Fibroblast of lung (primary cell): ENCODE measurements around the gene POFUT1. TPM values are rescaled to one million over a fixed set of nuclear protein-coding genes. Genes with fewer than 3 reads are reported as not detected.

ENCODE experiments used
- DNase-seq, 2 donors: peaks; one replicate each; pipeline versions ENCODE4 v3.0.0 to v3.0.0-alpha.2; 2010; ENCODE audit warnings: low read depth in 2 of 2
- H2AFZ ChIP-seq: 2 replicates; pipeline ENCODE4 v1.5.1; 2012; ENCODE audit warnings: low read length, control low read depth, inconsistent platforms
- H3K27ac ChIP-seq: 2 replicates; pipeline ENCODE4 v1.5.1; 2011; ENCODE audit warnings: low read length, control low read depth; ENCODE audit not compliant: insufficient read depth
- H3K27me3 ChIP-seq: 2 replicates; pipeline ENCODE4 v1.5.1; 2011; ENCODE audit warnings: mild to moderate bottlenecking, low read length; ENCODE audit not compliant: control insufficient read depth, insufficient read depth
- H3K36me3 ChIP-seq: 2 replicates; pipeline ENCODE4 v1.5.1; 2011; ENCODE audit warnings: low read length; ENCODE audit not compliant: control insufficient read depth, insufficient read depth
- H3K4me1 ChIP-seq: 2 replicates; pipeline ENCODE4 v1.5.1; 2011; ENCODE audit warnings: low read length; ENCODE audit not compliant: control insufficient read depth, insufficient read depth; ENCODE audit errors: extremely low read depth
- H3K4me2 ChIP-seq: 2 replicates; pipeline ENCODE4 v1.5.1; 2011; ENCODE audit warnings: low read length, control low read depth; ENCODE audit not compliant: insufficient read depth; ENCODE audit errors: extremely low read depth
- H3K4me3 ChIP-seq, 4 experiments: fragments of 200-600 bp in 1 of 4; sonication (generic) in 1 of 4; replicated peaks in 1 of 4; 2 replicates each; pipeline ENCODE4 v1.5.1; 2011 to 2016; ENCODE audit warnings: low read length in 4 of 4, low read depth in 3 of 4, mild to moderate bottlenecking in 3 of 4, control low read depth in 2 of 4, inconsistent platforms in 1 of 4, mixed read lengths in 1 of 4; ENCODE audit not compliant: insufficient read depth in 1 of 4; ENCODE audit errors: control extremely low read depth in 1 of 4
- H3K79me2 ChIP-seq: 2 replicates; pipeline ENCODE4 v1.5.1; 2012; ENCODE audit warnings: mild to moderate bottlenecking, low read length, inconsistent platforms; ENCODE audit not compliant: control insufficient read depth, insufficient read depth
- H3K9ac ChIP-seq: 2 replicates; pipeline ENCODE4 v1.5.1; 2011; ENCODE audit warnings: mild to moderate bottlenecking, low read length, control low read depth; ENCODE audit not compliant: insufficient read depth
- H3K9me3 ChIP-seq: 2 replicates; pipeline ENCODE4 v1.5.1; 2012; ENCODE audit warnings: low read depth, low read length; ENCODE audit not compliant: control insufficient read depth, insufficient read depth
- H4K20me1 ChIP-seq: 2 replicates; pipeline ENCODE4 v1.5.1; 2011; ENCODE audit warnings: low read length; ENCODE audit not compliant: control insufficient read depth, insufficient read depth; ENCODE audit errors: extremely low read depth
- EZH2 ChIP-seq: IDR thresholded peaks from 2 replicates; pipeline ENCODE4 v1.5.1; 2012; ENCODE audit warnings: low read length, control low read depth, mild to moderate bottlenecking; ENCODE audit errors: missing control alignments
- polyA plus RNA-seq, 2 donors: library from polyadenylated mRNA; depleted of rRNA in 1 of 2; stranded (reverse) in 1 of 2; unstranded in 1 of 2; fragments of >200 nt; gene quantifications; 2 replicates each; pipeline ENCODE4 v1.2.1, GENCODE V29; 2011 to 2012; ENCODE audit warnings: missing spikeins in 1 of 2
- total RNA-seq: library from RNA; depleted of rRNA; stranded (reverse); fragments of >200 nt; gene quantifications from 2 replicates; pipeline ENCODE4 v1.2.1, GENCODE V29; 2014
- TF ChIP-seq, protein P1 (sequence below), 2 donors: IDR thresholded peaks in 1 of 2; conservative IDR thresholded peaks in 1 of 2; 1 replicate in 1 of 2; 2 replicates in 1 of 2; pipeline ENCODE4 v1.5.1; 2011 to 2012; ENCODE audit warnings: low read length in 2 of 2, control low read depth in 1 of 2, inconsistent platforms in 1 of 2, low read depth in 1 of 2, mild to moderate bottlenecking in 1 of 2

The POFUT1 gene
- total and polyA plus RNA-seq, 2 donors (not counting 1 experiment from before 2014, with no cell fraction given) = 32.4 to 41.0 TPM

DNA sequence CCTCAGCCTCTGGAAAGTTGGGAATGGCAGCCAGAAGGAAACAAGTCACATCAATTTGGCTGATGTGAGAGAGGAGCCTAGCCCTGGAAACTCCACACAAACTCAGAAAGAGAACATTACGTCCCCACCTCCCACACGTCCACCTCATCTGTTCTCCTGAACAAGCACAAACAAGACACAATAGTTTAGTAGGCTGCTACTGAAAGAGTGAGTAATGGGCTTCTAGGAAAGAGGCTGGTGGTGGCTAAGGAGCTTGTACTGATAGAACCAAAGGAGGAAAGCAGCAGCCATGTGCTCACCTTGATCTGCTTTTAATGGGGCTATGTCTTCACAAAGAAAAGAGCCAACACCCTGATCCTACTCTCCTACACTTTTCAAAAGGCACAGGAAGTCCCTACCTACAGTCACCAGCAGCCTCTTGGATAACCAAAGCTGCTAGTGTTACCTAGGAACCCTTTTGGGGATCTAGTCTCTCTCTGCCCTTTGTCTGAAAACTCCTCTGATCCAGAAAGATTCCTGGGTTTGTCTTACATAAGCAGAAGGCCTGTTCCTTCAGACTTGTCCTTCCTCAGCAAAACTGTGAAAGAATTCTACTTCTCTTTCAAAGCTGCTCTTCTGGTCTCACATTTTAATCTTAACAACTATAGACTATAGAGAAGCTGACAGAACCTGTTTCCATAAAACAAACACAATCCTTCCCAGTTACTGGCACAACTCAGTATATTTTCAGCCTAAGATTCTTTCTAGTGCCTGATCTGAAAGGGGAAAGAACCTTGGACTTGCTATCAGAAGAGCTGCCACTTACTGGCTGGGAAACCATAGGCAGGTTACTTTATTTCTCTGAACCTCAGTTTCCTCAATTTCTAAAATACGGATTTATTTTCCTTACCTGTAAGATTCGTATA, 3.2 kb upstream of the POFUT1 start:
- H3K36me3 ChIP-seq = peaks cover 6% of the 10 kb centered on the region
- no peak overlapping the region for H3K9ac ChIP-seq
- no peak overlapping the region for H3K4me2 ChIP-seq
- no peaks in the 10 kb centered on the region for H3K27me3 ChIP-seq
- peak in 1 of 2 donors; percentile 22 for DNase-seq
- peaks cover 72% of the 10 kb centered on the region for H3K79me2 ChIP-seq
- no peak overlapping the region for H2AFZ ChIP-seq
- TF ChIP-seq EZH2 = no peak
- TF ChIP-seq, protein P1, sequence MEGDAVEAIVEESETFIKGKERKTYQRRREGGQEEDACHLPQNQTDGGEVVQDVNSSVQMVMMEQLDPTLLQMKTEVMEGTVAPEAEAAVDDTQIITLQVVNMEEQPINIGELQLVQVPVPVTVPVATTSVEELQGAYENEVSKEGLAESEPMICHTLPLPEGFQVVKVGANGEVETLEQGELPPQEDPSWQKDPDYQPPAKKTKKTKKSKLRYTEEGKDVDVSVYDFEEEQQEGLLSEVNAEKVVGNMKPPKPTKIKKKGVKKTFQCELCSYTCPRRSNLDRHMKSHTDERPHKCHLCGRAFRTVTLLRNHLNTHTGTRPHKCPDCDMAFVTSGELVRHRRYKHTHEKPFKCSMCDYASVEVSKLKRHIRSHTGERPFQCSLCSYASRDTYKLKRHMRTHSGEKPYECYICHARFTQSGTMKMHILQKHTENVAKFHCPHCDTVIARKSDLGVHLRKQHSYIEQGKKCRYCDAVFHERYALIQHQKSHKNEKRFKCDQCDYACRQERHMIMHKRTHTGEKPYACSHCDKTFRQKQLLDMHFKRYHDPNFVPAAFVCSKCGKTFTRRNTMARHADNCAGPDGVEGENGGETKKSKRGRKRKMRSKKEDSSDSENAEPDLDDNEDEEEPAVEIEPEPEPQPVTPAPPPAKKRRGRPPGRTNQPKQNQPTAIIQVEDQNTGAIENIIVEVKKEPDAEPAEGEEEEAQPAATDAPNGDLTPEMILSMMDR (conservative IDR thresholded peaks at IDR 0.05 in 1 of 2, IDR thresholded peaks at IDR 0.05 in 1 of 2; ENCODE audit: low read depth in 1 of 2, low read length in 2 of 2) = no peak
- H3K4me3 ChIP-seq = peak overlapping the region in 1 of 4 experiments; percentile 8
- no peaks in the 10 kb centered on the region for H3K9me3 ChIP-seq
- H3K27ac ChIP-seq = no peak overlapping the region
- H3K4me1 ChIP-seq = peaks cover 9% of the 10 kb centered on the region
- H4K20me1 ChIP-seq = no peaks in the 10 kb centered on the region

DNA sequence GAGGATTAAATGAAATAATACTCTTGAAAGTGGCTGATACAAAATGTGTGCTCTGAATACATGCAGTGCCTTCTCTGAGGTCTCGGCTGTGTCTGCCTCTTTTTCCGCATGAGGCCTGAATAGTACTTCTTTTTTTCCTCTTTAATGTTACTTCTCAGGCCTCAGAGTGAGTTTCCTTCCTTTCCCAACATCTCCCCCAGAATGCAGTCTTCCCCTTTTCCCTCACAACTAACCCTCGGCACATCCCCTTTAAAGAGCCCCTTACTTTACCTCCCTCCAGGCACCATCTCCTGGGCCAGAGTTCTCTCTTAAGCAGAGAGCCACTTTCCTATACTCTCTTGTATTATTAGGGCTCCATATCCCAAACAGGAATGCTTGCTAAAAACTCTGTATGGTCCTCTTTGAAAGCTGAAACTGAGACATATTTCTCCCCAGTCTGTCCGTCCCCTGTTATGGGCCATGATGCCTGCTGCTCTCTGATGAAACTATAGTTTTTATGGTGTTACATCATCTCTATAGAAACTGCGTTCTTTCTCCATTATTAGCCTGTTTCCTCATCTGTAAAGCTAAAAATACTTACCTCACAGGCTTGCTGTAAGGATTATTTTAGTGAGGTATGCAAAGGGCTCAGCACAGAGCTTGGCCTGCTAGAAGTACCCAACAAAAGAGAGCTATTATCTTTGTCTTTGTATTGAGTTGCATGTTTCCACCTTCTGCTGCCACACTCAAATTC, 2.4 kb upstream of the POFUT1 start:
- H3K4me3 ChIP-seq = peak overlapping the region in 2 of 4 experiments; percentile 92 to 95
- H3K9me3 ChIP-seq = no peaks in the 10 kb centered on the region
- peaks cover 9% of the 10 kb centered on the region for H3K4me1 ChIP-seq
- H3K4me2 ChIP-seq = peak overlapping the region; percentile 8
- peak in 1 of 2 donors; percentile 38 for DNase-seq
- H3K79me2 ChIP-seq = peaks cover 77% of the 10 kb centered on the region
- H2AFZ ChIP-seq = no peak overlapping the region
- TF ChIP-seq, protein P1 (conservative IDR thresholded peaks at IDR 0.05 in 1 of 2, IDR thresholded peaks at IDR 0.05 in 1 of 2; ENCODE audit: low read depth in 1 of 2, low read length in 2 of 2) = no peak
- H4K20me1 ChIP-seq = no peaks in the 10 kb centered on the region
- no peak overlapping the region for H3K9ac ChIP-seq
- H3K27ac ChIP-seq = no peak overlapping the region
- peaks cover 7% of the 10 kb centered on the region for H3K36me3 ChIP-seq
- no peaks in the 10 kb centered on the region for H3K27me3 ChIP-seq
